T-helper 1 cell treated with Interleukin-12 subunit alpha and Interleukin-12 subunit beta and Interleukin-4 antibody, amounts not matched to agents 30 μg/mL and 1 μg/mL, for 36 hours (primary cell): ENCODE data around the gene CPLX4.

Experiments
- H3K27ac Mint-ChIP-seq: one replicate; pipeline ENCODE4 v1.8.0; 2021; ENCODE audit warnings: mild to moderate bottlenecking, mixed read lengths
- H3K27me3 Mint-ChIP-seq: one replicate; pipeline ENCODE4 v1.8.0; 2021; ENCODE audit warnings: low read depth, mixed read lengths
- H3K36me3 Mint-ChIP-seq: one replicate; pipeline ENCODE4 v1.8.0; 2021; ENCODE audit warnings: low read depth, mixed read lengths
- H3K4me1 Mint-ChIP-seq: one replicate; pipeline ENCODE4 v1.8.0; 2021; ENCODE audit warnings: low read depth, mixed read lengths
- H3K4me3 Mint-ChIP-seq: one replicate; pipeline ENCODE4 v1.8.0; 2021; ENCODE audit warnings: mild to moderate bottlenecking, moderate library complexity, mixed read lengths
- H3K9me3 Mint-ChIP-seq: one replicate; pipeline ENCODE4 v1.8.0; 2021; ENCODE audit warnings: mixed read lengths

The CPLX4 gene

GRCh38 chr18:59318460-59319050 is at the start of gene CPLX4:
TSS of gene CPLX4 (minus strand) at chr18:59318649. CDS start at chr18:59318462, 187 bp downstream.
- Mint-ChIP-seq H3K4me3 (no peak within 1 kb of the TSS), H3K9me3 (no peaks in the 10 kb centered on the region), H3K27ac (no peak within 1 kb of the TSS), H3K36me3 (no peaks in the 10 kb centered on the region), H3K4me1 (no peaks in the 10 kb centered on the region), H3K27me3 (peaks cover 39% of the 10 kb centered on the region)

- Mint-ChIP-seq H3K4me1 (peaks cover 18% of the 10 kb centered on the region), H3K36me3 (peaks cover 6% of the 10 kb centered on the region), H3K27ac (no peak overlapping the region), H3K9me3 (no peaks in the 10 kb centered on the region), H3K27me3 (peaks cover 5% of the 10 kb centered on the region), H3K4me3 (peak overlapping the region; percentile 62)
Measured at GRCh38 chr18:59360381-59360780, 41.9 kb upstream of the CPLX4 start.

GRCh38 chr18:59359576-59359952 is 41.1 kb upstream of the CPLX4 start:
- Mint-ChIP-seq H3K4me3 (peak overlapping the region; percentile 62), H3K9me3 (no peaks in the 10 kb centered on the region), H3K36me3 (peaks cover 12% of the 10 kb centered on the region), H3K27ac (peak overlapping the region; percentile 47), H3K27me3 (peaks cover 5% of the 10 kb centered on the region), H3K4me1 (peaks cover 24% of the 10 kb centered on the region)

- Mint-ChIP-seq H3K4me3 (peak within 1 kb of the TSS; percentile 95), H3K4me1 (peaks cover 25% of the 10 kb centered on the region), H3K9me3 (no peaks in the 10 kb centered on the region), H3K27ac (peak within 1 kb of the TSS; percentile 98), H3K27me3 (peaks cover 5% of the 10 kb centered on the region), H3K36me3 (peaks cover 13% of the 10 kb centered on the region)
Measured at GRCh38 chr18:59358712-59359575, 40.5 kb upstream of the CPLX4 start, which contains the start of gene LMAN1. TSS of gene LMAN1 (minus strand) at chr18:59359265. CDS start at chr18:59359244, 21 bp downstream.

- Mint-ChIP-seq H3K4me1 (peaks cover 26% of the 10 kb centered on the region), H3K36me3 (peaks cover 14% of the 10 kb centered on the region), H3K27ac (peak overlapping the region; percentile 98), H3K27me3 (peaks cover 3% of the 10 kb centered on the region), H3K4me3 (peak overlapping the region; percentile 95), H3K9me3 (no peaks in the 10 kb centered on the region)
Measured at GRCh38 chr18:59358414-59358711, 39.9 kb upstream of the CPLX4 start.

- H3K4me1 Mint-ChIP-seq: peaks cover 30% of the 10 kb centered on the region
- peak overlapping the region; percentile 98 for H3K27ac Mint-ChIP-seq
Measured at GRCh38 chr18:59357928-59358327, 39.5 kb upstream of the CPLX4 start.

GRCh38 chr18:59354731-59355130 is 36.3 kb upstream of the CPLX4 start:
- Mint-ChIP-seq H3K9me3 (no peaks in the 10 kb centered on the region), H3K4me1 (peaks cover 39% of the 10 kb centered on the region), H3K4me3 (no peak overlapping the region), H3K36me3 (peaks cover 38% of the 10 kb centered on the region), H3K27ac (no peak overlapping the region), H3K27me3 (no peaks in the 10 kb centered on the region)

More at GRCh38 chr18:59357928-59358327, 39.5 kb upstream of the CPLX4 start:
- H3K27me3 Mint-ChIP-seq: no peaks in the 10 kb centered on the region
- H3K9me3 Mint-ChIP-seq: no peaks in the 10 kb centered on the region
- peaks cover 18% of the 10 kb centered on the region for H3K36me3 Mint-ChIP-seq
- H3K4me3 Mint-ChIP-seq: peak overlapping the region; percentile 95

GRCh38 chr18:59353079-59353680 is 34.7 kb upstream of the CPLX4 start:
- Mint-ChIP-seq H3K27me3 (no peaks in the 10 kb centered on the region), H3K9me3 (no peaks in the 10 kb centered on the region), H3K4me3 (no peak overlapping the region), H3K36me3 (peaks cover 47% of the 10 kb centered on the region), H3K27ac (no peak overlapping the region), H3K4me1 (peaks cover 39% of the 10 kb centered on the region)

GRCh38 chr18:59352250-59352855 is 33.9 kb upstream of the CPLX4 start:
- peaks cover 53% of the 10 kb centered on the region for H3K36me3 Mint-ChIP-seq
- H3K27ac Mint-ChIP-seq: peak overlapping the region; percentile 8
- H3K4me1 Mint-ChIP-seq: peaks cover 38% of the 10 kb centered on the region
- no peaks in the 10 kb centered on the region for H3K9me3 Mint-ChIP-seq
- H3K4me3 Mint-ChIP-seq: peak overlapping the region; percentile 47
- H3K27me3 Mint-ChIP-seq: no peaks in the 10 kb centered on the region

GRCh38 chr18:59345556-59345955 is 27.1 kb upstream of the CPLX4 start:
- peaks cover 72% of the 10 kb centered on the region for H3K36me3 Mint-ChIP-seq
- no peak overlapping the region for H3K4me3 Mint-ChIP-seq
- H3K4me1 Mint-ChIP-seq: peaks cover 34% of the 10 kb centered on the region
- peaks cover 19% of the 10 kb centered on the region for H3K9me3 Mint-ChIP-seq
- no peak overlapping the region for H3K27ac Mint-ChIP-seq
- no peaks in the 10 kb centered on the region for H3K27me3 Mint-ChIP-seq

GRCh38 chr18:59344996-59345395 is 26.5 kb upstream of the CPLX4 start:
- H3K9me3 Mint-ChIP-seq: peaks cover 21% of the 10 kb centered on the region
- H3K4me1 Mint-ChIP-seq: peaks cover 36% of the 10 kb centered on the region
- no peaks in the 10 kb centered on the region for H3K27me3 Mint-ChIP-seq
- H3K36me3 Mint-ChIP-seq: peaks cover 78% of the 10 kb centered on the region
- H3K27ac Mint-ChIP-seq: no peak overlapping the region
- H3K4me3 Mint-ChIP-seq: no peak overlapping the region

GRCh38 chr18:59343926-59344325 is 25.5 kb upstream of the CPLX4 start:
- Mint-ChIP-seq H3K9me3 (peaks cover 21% of the 10 kb centered on the region), H3K36me3 (peaks cover 78% of the 10 kb centered on the region), H3K27ac (no peak overlapping the region), H3K27me3 (no peaks in the 10 kb centered on the region), H3K4me1 (peaks cover 36% of the 10 kb centered on the region), H3K4me3 (no peak overlapping the region)

GRCh38 chr18:59340817-59341216 is 22.4 kb upstream of the CPLX4 start:
- H3K27me3 Mint-ChIP-seq: no peaks in the 10 kb centered on the region
- H3K4me3 Mint-ChIP-seq: peak overlapping the region; percentile 43
- H3K36me3 Mint-ChIP-seq: peaks cover 85% of the 10 kb centered on the region
- peak overlapping the region; percentile 43 for H3K27ac Mint-ChIP-seq
- H3K4me1 Mint-ChIP-seq: peaks cover 39% of the 10 kb centered on the region
- peaks cover 21% of the 10 kb centered on the region for H3K9me3 Mint-ChIP-seq

- H3K27ac Mint-ChIP-seq: peak overlapping the region; percentile 43
- no peak overlapping the region for H3K4me3 Mint-ChIP-seq
- no peaks in the 10 kb centered on the region for H3K27me3 Mint-ChIP-seq
- peaks cover 21% of the 10 kb centered on the region for H3K9me3 Mint-ChIP-seq
- peaks cover 84% of the 10 kb centered on the region for H3K36me3 Mint-ChIP-seq
- H3K4me1 Mint-ChIP-seq: peaks cover 39% of the 10 kb centered on the region
Measured at GRCh38 chr18:59340312-59340711, 21.9 kb upstream of the CPLX4 start.
